Activated CD4-positive, alpha-beta T cell treated with anti-CD3 and anti-CD28 coated beads, Interleukin-2, amount 50 U/mL, for 4 hours (primary cell): ENCODE results near the gene MED25.
"Not testable (repeated sequence)": the region's sequence is repeated elsewhere in the genome, so short reads cannot be mapped to it uniquely, and the experiment has no call there.

Experiments
- DNase-seq, 2 experiments: peaks; one replicate each; pipeline ENCODE4 v3.0.0-alpha.2; 2020

MED25 gene

GRCh38 chr19:49819452-49820115 lies 1.5 kb downstream of the MED25 start:
- DNase-seq, result not testable (repeated sequence)

- no peak for DNase-seq
Measured at GRCh38 chr19:49820125-49820524, 2.0 kb downstream of the MED25 start.

GRCh38 chr19:49823472-49823871 lies 5.4 kb downstream of the MED25 start:
- no peak for DNase-seq

GRCh38 chr19:49824662-49825061 lies 6.6 kb downstream of the MED25 start:
- no peak for DNase-seq

GRCh38 chr19:49827034-49827433 lies 8.9 kb downstream of the MED25 start:
- no peak for DNase-seq

- no peak for DNase-seq
Measured at GRCh38 chr19:49829200-49829599, 11.1 kb downstream of the MED25 start.

GRCh38 chr19:49829721-49830120 lies 11.6 kb downstream of the MED25 start:
- DNase-seq, result no peak

GRCh38 chr19:49830766-49831165 lies 12.7 kb downstream of the MED25 start:
- DNase-seq, result no peak

GRCh38 chr19:49831592-49831991 lies 13.5 kb downstream of the MED25 start:
- no peak for DNase-seq

GRCh38 chr19:49832556-49832955 lies 14.5 kb downstream of the MED25 start:
- DNase-seq, result no peak

- DNase-seq, result no peak
Measured at GRCh38 chr19:49833599-49833998, 15.5 kb downstream of the MED25 start.

GRCh38 chr19:49835562-49835961 lies 17.5 kb downstream of the MED25 start:
- no peak for DNase-seq

- DNase-seq, result no peak
Measured at GRCh38 chr19:49836176-49837008, 18.3 kb downstream of the MED25 start.

- no peak for DNase-seq
Measured at GRCh38 chr19:49837009-49837310, 18.9 kb downstream of the MED25 start.

- no peak for DNase-seq
Measured at GRCh38 chr19:49837425-49837824, 19.3 kb downstream of the MED25 start.

- DNase-seq, result no peak
Measured at GRCh38 chr19:49838885-49839588, 20.9 kb downstream of the MED25 start.

GRCh38 chr19:49839713-49840112 lies 21.6 kb downstream of the MED25 start:
- no peak for DNase-seq

- DNase-seq, result no peak
Measured at GRCh38 chr19:49840321-49840720, 22.2 kb downstream of the MED25 start.

- no peak for DNase-seq
Measured at GRCh38 chr19:49840736-49841249, 22.7 kb downstream of the MED25 start.

- DNase-seq, result no peak
Measured at GRCh38 chr19:49843265-49843664, 25.2 kb downstream of the MED25 start.

GRCh38 chr19:49844138-49845095 lies 26.3 kb downstream of the MED25 start:
- DNase-seq, result no peak

- DNase-seq, result no peak
Measured at GRCh38 chr19:49845414-49845813, 27.3 kb downstream of the MED25 start.

- DNase-seq, result no peak
Measured at GRCh38 chr19:49846408-49846807, 28.3 kb downstream of the MED25 start.
